Measurements from ENCODE around the gene IL17REL.

IL17REL gene

DNA sequence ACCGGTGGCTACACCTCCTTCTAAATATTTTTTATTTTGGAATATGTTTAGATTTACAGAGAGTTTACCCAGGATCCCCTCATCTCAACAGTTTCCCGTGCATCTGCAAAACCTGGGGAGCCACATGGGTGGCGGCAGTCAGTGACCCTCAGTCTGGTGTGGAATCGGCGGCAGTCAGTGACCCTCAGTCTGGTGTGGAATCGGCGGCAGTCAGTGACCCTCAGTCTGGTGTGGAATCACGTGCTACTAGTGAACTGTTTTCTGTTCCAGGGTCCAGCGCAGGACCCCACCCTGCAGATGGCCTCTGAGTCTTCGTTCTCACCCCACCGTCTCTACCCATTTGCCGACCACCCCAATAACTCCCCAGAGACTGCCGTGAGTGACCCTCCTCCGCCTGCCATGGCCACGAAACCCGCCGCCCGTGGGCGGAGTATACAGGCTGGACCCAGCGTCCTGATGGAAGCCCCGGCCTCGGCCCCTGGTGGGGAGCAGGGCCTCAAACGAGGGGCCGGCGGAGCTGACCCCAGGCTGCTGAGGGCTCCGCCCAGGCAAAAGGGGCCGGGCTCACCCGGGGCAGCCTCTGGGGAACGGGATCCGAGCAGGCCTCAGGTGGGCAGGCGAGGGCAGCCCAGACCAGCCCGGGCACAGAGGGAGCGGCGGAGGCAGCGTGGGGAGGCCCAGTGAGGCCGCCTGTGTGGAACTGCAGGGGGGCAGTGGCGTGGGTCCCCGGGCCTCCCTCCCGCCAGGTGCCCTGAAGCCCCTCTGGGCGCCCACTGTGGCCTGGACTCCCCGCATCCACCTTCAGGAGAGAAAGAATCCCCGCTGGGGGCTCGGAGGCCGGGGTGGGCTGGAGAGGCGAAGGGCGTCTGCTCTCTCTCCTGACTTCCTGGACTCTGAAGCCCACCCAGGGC is 2.5 kb downstream of the IL17REL start:
- no peak overlapping the region for H3K4me3 ChIP-seq (ENCODE audit: low read length)
- no peak for DNase-seq (ENCODE audit: low read depth, low spot score)

- no peak for DNase-seq (ENCODE audit: low read depth, low spot score)
- no peak overlapping the region for H3K4me3 ChIP-seq (ENCODE audit: low read length)
Measured at GRCh38 chr22:50009251-50009650, 3.3 kb downstream of the IL17REL start.

DNA sequence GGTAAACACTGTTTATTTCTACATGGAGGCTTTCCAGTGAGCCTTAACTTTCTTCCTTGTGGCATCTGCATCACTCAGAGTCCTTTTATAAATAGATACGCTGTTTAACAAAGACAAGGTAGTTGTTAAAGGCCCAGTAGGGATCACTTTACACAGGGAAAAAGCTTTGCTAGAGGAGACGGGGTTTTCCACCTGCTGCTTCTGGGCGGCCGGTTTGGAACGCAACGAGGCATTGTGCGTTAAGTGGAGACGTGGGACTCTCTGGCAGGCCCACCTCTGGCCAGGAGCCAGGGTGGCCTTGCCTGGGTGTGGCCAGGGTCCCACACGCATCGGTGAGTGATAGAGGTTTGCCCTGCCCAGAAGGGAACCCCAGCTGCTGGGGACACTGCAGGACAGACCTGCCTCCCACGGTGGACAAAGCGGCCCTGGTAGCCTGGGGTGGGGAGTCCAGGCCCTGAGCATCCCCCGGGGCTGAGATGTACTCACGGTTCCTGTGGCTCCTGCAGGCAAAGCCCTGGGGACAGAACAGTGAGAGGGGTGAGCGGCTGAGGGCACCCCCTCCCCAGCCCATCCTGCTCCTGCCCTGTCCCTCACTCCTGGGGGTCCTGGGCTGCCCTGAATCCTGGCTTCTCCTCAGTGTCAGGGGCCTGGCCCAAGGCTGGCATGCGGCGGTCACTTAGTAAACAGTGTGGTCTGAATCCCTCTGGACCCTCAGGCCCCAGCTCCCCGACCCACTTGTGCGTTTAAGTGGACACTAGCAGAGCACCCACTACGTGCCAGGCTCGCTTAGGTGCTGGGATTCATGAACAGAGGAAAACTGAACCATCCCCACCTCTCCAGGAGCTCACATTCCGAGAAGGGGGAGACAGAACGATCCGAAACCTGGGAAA is 4.2 kb downstream of the IL17REL start:
- no peak for DNase-seq (ENCODE audit: low read depth, low spot score)
- no peak overlapping the region for H3K4me3 ChIP-seq (ENCODE audit: low read length)

GRCh38 chr22:50007057-50007511 is 5.5 kb downstream of the IL17REL start:
- no peak overlapping the region for H3K4me3 ChIP-seq (ENCODE audit: low read length)
- DNase-seq (ENCODE audit: low read depth, low spot score): no peak

DNA sequence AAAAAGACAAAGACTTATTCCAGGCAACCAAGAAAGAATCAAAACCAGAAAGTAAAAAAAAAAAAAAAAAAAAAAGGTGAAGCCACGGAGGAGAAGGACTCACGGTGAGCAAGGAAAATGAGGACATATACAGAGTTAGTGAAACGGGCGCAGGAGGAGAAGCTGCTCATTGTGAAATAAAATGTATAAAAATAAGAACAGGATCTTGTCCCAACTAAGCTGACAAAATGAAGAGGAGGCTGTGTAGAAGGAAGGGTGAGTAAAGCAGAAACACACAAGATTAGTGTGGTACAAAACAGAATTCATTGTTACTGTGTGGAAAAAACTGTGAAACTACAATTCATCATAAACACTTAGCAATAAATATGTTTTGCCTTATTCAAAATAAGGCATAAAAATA is 7.6 kb downstream of the IL17REL start:
- no peak overlapping the region for H3K4me3 ChIP-seq (ENCODE audit: low read length)
- no peak for DNase-seq (ENCODE audit: low read depth, low spot score)

GRCh38 chr22:50002791-50003190 is 9.8 kb downstream of the IL17REL start:
- no peak for DNase-seq (ENCODE audit: low read depth, low spot score)

DNA sequence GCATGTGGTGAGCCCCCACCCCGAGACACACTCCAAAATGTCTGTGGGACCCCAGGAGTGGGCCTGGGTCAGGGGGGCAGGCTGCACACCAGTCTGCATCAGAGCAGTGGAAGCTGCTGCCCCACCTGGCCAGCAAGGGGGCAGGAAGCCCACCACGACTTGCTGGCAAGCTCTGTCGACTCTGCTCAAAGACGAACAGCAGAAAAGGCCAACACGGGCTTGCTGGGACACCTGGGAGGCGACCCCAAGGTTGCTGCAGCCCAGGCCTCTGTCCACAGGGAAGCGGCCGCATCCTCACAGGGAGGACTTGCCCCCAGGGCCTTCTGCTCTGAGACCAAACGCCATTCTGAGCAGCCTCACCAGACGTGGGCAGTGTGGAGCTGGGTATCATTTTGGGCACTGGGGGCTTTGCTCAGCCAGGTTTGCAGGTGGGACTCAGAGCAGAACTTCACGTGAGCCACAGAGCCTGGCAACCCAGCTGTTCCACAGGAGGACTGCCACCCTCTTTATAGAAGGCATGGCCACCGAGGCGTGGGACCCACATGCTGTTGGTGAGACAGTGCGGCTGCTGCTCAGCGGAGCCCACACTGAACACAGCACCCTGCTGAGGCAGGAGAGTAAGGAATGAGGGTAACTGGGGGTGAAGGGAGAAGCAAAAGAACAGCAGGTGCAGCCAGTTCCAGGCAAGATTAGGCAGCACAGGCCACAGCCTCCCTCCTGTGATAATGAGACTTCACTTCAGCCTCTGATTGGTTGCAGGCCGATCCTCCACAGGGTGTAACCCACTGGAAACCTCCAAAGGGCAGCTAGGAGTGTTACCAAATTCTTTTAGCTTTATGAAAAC is 11.0 kb downstream of the IL17REL start:
- no peak for DNase-seq (ENCODE audit: low read depth, low spot score)
- H3K4me3 ChIP-seq (ENCODE audit: low read length): no peak overlapping the region

More at GRCh38 chr22:50002791-50003190, 9.8 kb downstream of the IL17REL start:
- H3K4me3 ChIP-seq (ENCODE audit: low read length): no peak overlapping the region

GRCh38 chr22:50000587-50001387 is 11.8 kb downstream of the IL17REL start:
- no peak overlapping the region for H3K4me3 ChIP-seq (ENCODE audit: low read length)
- no peak for DNase-seq (ENCODE audit: low read depth, low spot score)

DNA sequence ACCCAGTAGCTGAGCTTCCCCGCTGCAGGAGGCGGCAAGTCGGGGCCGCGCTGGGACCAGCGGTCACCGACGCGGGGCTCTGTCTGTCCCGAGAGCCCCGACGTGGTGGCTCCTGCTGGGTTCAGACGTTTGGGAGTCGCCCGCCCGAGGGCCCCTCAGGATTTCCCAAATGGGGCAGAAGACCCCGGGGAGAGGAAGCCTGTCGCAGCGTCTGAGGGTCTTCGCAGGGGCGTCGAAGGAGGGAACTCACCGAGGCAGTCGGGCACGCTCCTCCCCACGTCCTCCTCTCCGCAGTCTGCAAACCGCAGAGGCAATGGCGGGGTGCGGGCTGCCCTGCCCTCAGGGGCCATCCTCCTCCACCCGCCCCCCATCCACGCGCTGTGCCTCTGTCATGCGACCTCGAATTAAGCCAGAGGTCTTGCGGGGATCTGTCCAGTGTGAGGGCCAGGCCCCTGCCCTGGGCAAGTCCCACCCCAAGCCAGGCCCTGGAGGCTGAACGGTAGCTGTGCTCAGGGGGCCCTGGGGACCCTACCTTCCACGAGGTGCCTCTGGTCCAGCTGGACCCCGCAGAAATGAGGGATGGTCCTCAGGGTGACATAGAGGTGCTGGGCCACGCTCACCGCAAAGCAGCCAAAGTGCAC is 12.5 kb downstream of the IL17REL start:
- no peak overlapping the region for H3K4me3 ChIP-seq (ENCODE audit: low read length)
- DNase-seq (ENCODE audit: low read depth, low spot score): no peak

GRCh38 chr22:49999063-49999945 is 13.3 kb downstream of the IL17REL start:
- no peak overlapping the region for H3K4me3 ChIP-seq (ENCODE audit: low read length)
- DNase-seq (ENCODE audit: low read depth, low spot score): no peak

- H3K4me3 ChIP-seq (ENCODE audit: low read length): no peak overlapping the region
- DNase-seq (ENCODE audit: low read depth, low spot score): no peak
Measured at GRCh38 chr22:49998718-49999062, 13.9 kb downstream of the IL17REL start.

DNA sequence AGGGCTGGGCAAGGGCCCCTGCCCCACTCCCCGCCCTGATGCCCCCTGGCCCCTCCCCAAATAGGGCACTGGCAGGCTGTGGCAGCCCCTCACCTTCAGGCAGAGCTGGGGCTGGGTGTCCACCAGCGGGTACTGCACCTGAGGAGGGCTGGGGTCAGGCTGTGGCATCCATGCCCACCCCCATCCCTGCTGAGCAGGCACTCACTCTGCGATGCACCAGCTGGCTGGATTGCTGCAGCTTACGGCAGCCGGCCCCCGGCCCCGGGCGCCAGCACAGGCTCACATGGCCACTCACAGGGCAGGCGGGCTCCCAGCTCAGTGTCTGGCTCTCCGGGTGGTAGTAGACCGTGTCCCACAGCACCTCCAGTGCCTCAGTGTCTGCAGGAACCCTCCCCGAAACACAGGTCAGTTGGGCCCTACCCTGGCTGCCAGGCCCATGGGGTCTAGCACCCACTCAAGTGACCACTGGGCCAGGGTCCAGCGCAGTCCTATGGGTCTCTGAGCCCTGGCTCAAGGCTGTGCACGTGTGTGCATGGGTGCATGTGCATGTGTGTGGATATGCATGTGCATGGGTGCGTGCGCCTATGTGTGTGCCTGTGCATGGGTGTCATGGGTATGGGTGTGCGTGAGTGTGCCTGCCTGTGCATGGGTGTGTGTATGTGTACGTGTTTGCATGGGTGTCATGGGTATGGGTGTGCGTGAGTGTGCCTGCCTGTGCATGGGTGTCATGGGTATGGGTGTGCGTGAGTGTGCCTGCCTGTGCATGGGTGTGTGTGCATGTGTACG is 14.4 kb downstream of the IL17REL start:
- no peak for DNase-seq (ENCODE audit: low read depth, low spot score)
- H3K4me3 ChIP-seq (ENCODE audit: low read length): no peak overlapping the region

GRCh38 chr22:49997251-49997599 is 15.3 kb downstream of the IL17REL start:
- DNase-seq (ENCODE audit: low read depth, low spot score): no peak
- H3K4me3 ChIP-seq (ENCODE audit: low read length): no peak overlapping the region

- H3K4me3 ChIP-seq (ENCODE audit: low read length): no peak overlapping the region
- DNase-seq (ENCODE audit: low read depth, low spot score): no peak
Measured at GRCh38 chr22:49996518-49997250, 15.9 kb downstream of the IL17REL start.

GRCh38 chr22:49996119-49996517 is 16.4 kb downstream of the IL17REL start:
- no peak overlapping the region for H3K4me3 ChIP-seq (ENCODE audit: low read length)
- no peak for DNase-seq (ENCODE audit: low read depth, low spot score)

All from Jurkat, Clone E6-1 (cell line).